Activated naive CD4-positive, alpha-beta T cell (primary cell): ENCODE data around the gene TGFBR3L.

Experiments
- DNase-seq, 4 experiments: peaks; one replicate each; lab custom pipeline; 2025; lab: John Stamatoyannopoulos, UW

The TGFBR3L gene

DNA sequence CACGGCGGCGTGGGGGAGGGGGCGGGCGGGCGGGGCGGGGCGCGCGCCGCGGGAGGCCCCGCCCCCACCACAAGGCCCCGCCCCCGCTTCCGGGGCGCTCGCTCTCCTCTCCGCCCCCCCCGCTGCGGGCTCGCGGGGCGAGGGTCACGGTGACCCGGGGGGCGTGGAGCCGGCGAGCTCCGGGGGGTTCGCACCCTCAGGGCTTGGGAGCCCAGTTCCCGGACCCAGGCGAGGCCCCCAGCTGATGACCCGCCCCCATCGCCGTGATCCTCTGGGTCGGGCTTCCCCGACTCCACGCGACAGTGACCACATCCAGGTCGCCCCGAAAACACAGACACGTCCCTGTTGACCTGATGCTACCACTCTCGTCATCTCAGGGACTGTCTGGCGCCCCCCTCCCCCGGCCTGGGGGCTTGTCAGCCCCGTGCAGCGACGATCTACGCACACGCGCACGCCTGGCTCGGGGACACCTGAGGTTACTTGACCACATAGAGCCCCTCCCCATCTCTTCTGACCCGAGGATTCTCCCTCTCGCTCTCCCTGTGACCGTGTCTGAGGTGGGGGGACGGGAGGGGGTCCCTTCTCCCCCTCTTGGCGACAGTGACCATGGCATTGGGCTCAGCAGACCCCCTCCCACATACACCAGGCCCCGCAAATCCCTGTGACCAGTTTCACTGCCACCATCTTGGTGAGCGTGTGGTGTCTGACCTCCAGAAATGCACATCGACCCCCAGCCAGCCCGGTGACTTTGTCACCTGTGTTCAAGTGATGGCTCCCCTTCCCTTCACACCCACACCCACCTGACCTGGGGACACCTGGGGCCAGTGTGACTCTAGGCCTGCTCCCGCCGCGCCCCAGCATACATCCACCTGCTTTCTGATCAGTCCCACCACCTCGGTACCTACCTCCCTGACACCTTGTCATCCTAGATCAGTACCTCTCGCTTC is 10.3 kb upstream of the TGFBR3L start:
- DNase-seq = peak in 3 of 4 experiments; percentile 63 to 84 (median 64)

- DNase-seq = no peak
Measured at GRCh38 chr19:7905268-7905667, 9.4 kb upstream of the TGFBR3L start.

GRCh38 chr19:7905859-7906258 is 8.8 kb upstream of the TGFBR3L start:
- no peak for DNase-seq

GRCh38 chr19:7907122-7907521 is 7.5 kb upstream of the TGFBR3L start:
- no peak for DNase-seq

- DNase-seq = no peak
Measured at GRCh38 chr19:7907544-7907943, 7.1 kb upstream of the TGFBR3L start.

GRCh38 chr19:7908078-7908699 is 6.4 kb upstream of the TGFBR3L start:
- no peak for DNase-seq

DNA sequence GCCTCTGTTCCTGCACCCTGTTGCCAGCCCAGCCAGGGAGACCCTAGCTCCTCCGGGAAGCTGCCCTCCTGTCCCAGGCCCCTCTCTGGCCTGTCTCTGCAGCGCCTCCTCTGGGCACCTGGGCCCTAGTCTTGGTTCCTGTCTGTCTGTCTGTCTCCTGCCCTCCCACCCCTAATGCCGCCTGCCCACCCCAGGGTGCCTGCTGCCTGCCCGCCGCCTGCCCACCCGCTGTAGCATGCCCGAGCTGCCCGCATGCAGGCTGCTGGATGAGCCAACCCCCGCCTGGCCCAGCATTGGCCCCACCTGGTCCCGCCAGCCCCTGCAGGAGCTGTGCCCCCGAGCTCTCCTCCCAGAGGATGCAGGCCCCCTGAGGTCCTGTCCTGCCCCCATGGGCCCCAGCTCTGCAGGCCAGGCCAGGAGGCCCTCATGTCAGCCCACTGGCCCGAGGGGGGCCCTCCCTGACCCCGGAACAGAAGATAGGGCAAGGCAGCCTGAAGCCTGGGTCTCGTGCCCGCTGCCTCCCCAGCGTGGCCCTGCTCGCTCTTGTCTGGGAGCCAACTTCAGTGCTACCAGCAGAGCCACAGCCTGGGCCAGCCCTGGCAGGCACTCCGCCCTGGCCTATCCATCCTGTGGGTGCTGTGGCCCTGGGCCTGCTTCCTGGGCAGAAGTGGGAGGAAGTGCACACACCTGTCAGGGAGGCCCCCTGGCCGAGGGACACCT is 5.7 kb upstream of the TGFBR3L start:
- no peak for DNase-seq

DNA sequence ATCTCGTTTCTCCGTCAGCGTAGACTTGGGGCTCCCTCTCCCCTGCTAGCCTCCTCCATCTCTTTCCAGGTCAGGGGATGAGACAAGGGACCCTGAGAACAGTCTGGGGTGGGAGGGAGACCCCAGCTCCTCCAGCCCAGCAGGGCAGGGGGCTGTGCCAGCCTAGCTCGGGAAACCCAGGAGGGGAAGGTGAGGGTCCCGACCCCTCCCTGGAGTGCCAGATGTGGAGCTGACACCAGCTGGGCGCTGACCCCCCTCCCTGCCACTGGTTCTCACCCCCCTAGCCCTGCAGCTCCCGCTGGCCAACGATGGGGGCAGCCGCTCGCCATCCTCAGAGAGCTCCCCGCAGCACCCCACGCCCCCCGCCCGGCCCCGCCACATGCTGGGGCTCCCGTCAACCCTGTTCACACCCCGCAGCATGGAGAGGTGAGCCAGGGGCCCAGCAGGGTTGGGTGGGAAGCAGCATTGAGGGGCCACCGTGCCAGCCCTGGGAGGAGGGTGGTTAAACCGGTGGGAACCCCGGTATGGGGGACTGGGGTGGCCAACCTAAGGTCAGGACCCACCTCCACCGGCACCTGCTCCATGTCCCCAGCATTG is 5.1 kb upstream of the TGFBR3L start:
- no peak for DNase-seq

- no peak for DNase-seq
Measured at GRCh38 chr19:7910321-7911161, 4.1 kb upstream of the TGFBR3L start.

GRCh38 chr19:7911508-7912143 is 3.0 kb upstream of the TGFBR3L start:
- no peak for DNase-seq

GRCh38 chr19:7912144-7912696 is 2.4 kb upstream of the TGFBR3L start:
- DNase-seq = no peak

DNA sequence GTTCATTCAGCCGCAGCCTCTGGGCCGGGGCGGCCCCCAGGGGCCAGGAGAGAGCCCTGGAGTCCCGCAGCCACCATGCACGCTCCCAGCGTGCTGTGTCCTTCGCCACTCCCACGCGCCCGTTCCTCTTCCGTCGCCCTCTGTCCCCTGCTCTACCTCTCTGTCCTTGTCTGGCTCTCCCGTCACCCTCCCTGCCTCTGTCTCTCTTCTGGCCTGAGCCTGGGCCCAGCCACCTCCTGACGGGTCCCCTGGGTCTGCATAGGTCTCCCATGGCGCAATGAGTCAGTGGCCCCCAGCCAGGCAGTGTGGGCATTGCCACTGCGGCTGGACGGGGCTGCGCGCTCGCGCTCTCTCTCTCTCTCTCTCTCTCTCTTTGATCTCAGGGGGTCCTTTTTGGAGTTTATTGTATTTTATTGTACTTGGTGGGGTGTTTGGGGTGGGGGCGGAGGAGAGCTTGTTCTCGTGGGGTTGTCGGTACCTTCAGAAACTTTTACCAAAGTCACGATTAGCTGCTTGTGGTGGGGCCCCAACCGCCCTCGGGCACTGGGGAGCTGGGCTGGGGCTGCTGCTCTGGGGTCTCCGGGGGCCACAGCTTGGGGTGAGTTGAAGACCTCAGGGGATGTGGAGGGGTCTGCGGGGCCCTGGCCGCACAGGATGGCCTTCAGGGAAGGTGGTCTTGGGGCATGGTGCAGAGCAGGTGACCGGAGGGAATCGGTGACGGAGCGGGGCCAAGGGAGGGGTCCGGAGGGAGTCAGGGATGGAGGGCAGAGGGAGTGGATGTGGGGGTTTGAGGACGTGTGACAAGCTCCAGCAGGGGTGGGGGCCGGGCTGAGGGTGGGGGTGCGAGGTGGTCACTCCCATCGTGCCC is 1.7 kb upstream of the TGFBR3L start:
- DNase-seq = no peak

- no peak for DNase-seq
Measured at GRCh38 chr19:7913652-7914051, 978 bp upstream of the TGFBR3L start.

- no peak for DNase-seq
Measured at GRCh38 chr19:7914099-7914498, 531 bp upstream of the TGFBR3L start.

- DNase-seq = no peak
Measured at GRCh38 chr19:7915250-7916102, 846 bp downstream of the TGFBR3L start.

GRCh38 chr19:7916103-7916954 is 1.7 kb downstream of the TGFBR3L start:
- DNase-seq = peak in 3 of 4 experiments; percentile 19 to 44 (median 31)

- no peak for DNase-seq
Measured at GRCh38 chr19:7916955-7917266, 2.3 kb downstream of the TGFBR3L start.
